ENCODE measurements around the gene LKAAEAR1.
A peak's percentile ranks its signal among the peaks of the same experiment; 100 is the strongest.

Gene LKAAEAR1

GRCh38 chr20:64051033-64051452, 33.2 kb downstream of the LKAAEAR1 start:
- DNase-seq (ENCODE audit: low read depth in 2 of 2) = no peak

- DNase-seq (ENCODE audit: low read depth in 2 of 2) = no peak
Observed at GRCh38 chr20:64050261-64051032, 33.8 kb downstream of the LKAAEAR1 start.

DNA sequence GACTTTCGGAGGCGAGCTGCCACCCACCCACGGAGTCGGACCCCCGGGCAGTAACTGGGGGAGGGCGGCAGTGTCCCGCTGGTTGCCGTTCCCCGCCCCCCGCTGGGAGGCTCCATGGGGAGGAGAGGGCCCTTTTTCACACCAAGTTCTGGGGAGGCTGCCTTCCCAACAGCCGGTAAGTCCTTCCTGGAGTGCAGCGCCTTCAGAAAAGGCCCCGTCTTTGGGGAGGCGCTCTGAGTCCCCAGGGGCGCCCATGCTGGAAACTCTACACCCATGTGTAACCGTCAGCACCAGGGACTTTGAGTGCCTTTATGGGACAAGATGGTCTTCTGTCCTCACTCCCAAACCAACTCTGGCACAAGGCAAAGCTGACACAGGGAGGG, 34.3 kb downstream of the LKAAEAR1 start:
- DNase-seq (ENCODE audit: low read depth in 2 of 2) = no peak

DNA sequence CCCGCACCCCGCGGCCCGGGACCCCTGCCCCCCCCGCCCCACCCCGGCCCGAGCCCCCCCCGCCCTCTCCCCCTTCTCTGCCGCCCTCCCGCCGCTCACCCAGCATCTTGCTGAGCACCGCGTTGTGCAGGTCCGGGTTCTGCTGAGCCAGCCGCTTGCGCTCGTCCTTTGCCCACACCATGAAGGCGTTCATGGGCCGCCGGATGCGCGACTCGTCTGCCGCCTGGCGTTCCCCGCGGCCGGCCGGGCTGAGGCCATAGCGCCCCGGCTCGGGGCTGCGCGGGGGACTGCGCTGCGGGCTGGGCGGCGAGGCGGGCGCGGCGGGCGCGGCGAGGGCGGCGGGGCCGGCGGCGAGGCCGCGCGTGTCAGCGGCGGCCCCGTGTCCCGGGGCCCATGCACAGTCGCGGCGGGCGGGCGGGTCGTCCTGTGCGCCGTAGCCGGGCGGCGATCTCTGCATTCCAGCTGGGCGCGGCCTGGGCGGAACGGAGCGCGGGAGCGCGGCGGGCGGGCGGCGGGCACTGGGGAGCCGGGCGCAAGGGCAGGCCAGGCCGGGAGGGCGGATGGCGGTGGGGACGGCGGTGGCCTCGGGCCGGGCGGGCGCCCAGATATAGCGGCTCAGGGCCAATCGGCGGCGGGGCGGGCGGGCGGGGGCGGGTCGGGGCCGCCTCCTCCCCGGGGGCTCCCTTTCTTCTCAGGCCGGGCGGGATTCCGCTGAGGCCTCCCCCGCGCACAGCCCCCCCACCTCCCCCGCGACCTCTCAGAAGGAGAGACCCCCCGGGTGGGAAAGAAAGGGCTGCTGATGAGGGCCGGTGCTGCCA, 34.9 kb downstream of the LKAAEAR1 start, which contains the start of gene SOX18:
TSS of gene SOX18 (minus strand) at position 580 of the 818 bp plus-strand sequence. CDS start at position 457, 123 bp downstream.
- no peak for DNase-seq (ENCODE audit: low read depth in 2 of 2)

DNA sequence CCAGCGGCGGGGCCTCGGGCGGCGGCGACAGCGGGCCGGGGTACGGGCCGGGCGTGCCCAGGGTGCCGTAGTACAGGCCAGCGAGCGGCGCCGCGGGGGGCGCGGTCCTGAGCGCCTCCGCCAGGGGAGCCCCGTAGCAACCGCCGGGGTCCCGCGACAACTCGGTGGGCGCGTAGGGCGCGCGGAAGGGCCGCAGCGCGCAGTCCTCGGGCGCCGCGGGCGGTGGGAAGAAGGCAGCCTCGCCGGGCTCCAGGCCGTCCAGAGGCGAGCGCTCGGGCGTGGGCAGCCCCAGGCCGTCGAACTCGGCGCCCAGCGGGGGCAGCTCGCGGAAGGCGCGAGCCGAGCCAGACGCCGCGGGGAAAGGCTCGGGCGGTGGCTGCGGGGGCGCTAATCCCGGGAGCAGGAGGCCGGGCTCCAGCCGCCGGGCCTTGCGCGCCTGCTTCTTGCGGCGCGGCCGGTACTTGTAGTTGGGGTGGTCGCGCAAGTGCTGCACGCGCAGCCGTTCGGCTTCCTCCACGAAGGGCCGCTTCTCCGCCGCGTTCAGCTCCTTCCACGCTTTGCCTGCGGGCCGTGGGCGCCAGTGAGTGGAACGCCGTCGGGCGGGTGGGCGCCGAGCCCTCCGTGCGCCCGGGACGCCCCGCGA, 35.7 kb downstream of the LKAAEAR1 start:
- DNase-seq (ENCODE audit: low read depth in 2 of 2) = no peak

DNA sequence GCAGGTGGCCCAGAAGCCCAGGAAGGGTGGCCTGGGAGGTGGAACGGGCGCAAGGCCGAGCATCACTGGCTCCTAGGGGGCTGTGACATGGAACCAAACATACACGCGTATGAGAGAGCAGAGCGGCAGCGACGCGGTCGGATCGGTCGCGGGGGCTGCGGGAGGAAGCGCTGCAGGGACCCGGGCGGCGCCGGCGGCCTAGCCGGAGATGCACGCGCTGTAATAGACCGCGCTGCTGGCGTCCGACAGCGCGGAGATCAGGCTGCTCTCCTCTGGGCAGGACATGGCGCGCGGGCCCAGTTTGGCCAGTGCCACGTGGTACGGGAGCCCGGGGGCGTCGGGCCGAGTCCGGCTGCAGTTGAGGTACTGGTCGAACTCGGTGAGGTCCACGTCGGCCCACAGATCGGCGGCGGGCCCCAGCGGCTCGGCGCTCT, 36.2 kb downstream of the LKAAEAR1 start:
- DNase-seq (ENCODE audit: low read depth in 2 of 2) = no peak

- no peak for DNase-seq (ENCODE audit: low read depth in 2 of 2)
Observed at GRCh38 chr20:64047046-64047389, 37.2 kb downstream of the LKAAEAR1 start.

DNA sequence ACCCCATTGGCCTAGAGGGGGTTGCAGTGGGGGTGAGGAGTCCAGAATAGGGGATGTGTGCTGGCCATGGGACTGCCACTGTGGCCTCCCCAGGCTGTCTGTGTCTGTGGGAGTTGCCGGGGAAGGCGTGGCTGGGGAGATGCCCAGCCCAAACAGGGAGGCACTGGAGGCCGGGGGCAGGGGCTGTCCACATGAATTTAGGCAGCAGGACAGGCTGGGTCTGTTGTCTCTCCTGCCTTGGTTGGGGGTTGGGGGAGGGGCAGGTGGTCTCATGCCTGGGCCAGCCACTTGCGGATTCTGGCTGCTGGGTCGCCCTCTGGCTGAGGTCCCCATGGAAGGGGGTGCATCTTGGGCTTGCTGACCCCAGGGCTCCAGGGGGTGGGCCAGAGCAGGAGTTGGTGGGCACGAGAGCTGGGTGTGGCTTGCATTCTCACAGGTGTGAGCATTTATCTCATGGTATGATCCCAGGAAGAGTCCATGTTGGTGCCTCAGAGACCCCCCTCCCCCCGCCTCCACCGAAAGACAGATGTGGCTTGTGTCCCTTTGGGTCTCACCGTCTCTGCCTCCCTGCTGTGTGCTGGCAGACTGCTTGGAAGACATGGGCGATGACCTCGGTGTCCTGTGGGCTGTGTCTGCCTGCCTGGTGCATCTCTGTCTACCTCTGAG, 38.7 kb downstream of the LKAAEAR1 start:
- no peak for DNase-seq (ENCODE audit: low read depth in 2 of 2)

GRCh38 chr20:64044484-64045247, 39.5 kb downstream of the LKAAEAR1 start:
- no peak for DNase-seq (ENCODE audit: low read depth in 2 of 2)

DNA sequence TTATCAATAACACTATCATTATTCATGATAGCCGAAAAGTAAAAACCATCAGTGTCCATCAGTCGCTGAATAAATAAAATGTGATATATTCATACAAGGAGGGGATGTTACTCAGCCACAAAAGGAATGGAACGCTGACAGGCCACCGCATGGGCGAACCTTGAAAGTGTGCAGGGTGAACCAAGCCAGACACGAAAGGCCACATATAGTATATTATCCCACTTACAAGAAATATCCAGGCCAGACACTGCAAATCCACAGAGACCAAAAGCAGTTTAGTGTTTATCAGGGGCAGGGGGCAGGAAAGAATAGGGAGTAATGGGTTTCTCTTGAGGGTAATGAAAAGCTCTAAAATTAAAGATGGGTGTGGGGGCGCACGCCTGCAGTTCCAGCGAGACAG, 40.4 kb downstream of the LKAAEAR1 start:
- no peak for DNase-seq (ENCODE audit: low read depth in 2 of 2)

DNA sequence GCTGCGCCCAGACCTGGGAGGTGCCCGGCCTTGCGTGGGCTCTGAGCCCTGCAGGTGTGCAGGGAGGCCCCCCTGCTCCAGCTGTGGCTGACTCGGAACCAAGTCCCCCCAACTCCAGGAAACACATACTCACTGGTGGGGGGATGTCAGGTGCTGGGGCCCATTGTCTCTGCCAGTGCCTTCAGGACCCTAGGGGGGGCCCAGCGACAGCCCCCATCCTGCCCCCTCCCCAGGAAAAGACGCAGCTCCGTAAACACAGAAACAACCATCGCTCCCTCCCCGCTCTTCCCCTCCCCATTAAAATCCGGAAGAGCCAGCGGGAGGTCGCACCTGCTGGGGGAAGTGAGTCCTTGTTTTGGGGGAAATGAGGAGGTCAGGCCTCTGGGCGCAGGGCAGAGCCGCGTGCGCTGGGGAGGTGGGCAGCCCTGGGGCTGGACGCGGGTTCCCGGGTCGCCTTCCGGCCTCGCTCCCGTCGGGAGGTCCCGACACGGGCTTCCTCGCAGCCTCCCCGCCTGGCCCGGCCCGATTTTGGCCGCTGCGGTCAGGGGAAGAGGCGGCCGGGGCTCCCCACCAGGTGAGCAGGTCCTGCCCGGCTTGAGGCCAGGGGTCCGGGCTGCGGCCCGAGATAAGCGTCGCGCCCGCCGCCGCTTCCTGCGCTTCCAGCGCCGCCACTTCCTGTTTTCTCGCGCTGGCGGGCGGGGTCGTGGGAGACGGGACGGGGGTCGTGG, 42.0 kb downstream of the LKAAEAR1 start:
- no peak for DNase-seq (ENCODE audit: low read depth in 2 of 2)

- no peak for DNase-seq (ENCODE audit: low read depth in 2 of 2)
Observed at GRCh38 chr20:64041781-64042053, 42.5 kb downstream of the LKAAEAR1 start.

DNA sequence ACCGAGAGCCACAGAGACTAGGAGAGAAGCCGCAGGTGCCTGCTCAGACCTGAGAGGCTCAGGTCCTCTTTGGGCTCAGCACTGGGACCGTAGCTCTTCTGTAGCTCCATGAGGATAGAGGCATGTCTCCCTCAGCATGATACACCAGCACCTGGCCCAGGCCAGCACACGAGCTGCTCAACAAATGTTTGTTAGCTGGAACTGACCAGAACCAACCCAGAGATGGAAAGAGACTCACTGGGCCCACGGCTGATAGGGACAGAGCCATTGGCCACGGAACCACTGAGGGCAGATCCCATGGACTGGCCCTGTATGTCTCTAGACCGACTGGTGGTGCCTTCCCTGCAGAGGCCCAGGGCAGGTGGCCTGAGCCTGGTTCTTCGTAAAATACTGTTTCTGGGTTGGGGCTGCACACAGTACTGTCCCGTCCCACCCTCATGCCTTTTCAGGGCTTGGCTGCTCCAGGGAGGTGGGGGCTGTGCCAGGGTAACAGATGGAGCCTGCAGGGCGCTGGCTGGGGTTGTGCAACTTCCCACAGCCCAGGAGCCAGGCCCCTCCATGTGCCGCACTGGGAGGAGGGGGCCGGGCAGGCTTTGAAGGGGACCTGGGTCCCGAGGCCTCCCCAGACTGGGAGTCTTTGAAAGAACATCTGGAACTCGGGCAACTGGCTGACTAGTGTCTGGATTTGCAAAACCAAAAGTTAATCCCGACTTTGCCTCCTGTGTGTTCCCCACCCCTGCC, 43.0 kb downstream of the LKAAEAR1 start:
- DNase-seq (ENCODE audit: low read depth in 2 of 2) = no peak

DNA sequence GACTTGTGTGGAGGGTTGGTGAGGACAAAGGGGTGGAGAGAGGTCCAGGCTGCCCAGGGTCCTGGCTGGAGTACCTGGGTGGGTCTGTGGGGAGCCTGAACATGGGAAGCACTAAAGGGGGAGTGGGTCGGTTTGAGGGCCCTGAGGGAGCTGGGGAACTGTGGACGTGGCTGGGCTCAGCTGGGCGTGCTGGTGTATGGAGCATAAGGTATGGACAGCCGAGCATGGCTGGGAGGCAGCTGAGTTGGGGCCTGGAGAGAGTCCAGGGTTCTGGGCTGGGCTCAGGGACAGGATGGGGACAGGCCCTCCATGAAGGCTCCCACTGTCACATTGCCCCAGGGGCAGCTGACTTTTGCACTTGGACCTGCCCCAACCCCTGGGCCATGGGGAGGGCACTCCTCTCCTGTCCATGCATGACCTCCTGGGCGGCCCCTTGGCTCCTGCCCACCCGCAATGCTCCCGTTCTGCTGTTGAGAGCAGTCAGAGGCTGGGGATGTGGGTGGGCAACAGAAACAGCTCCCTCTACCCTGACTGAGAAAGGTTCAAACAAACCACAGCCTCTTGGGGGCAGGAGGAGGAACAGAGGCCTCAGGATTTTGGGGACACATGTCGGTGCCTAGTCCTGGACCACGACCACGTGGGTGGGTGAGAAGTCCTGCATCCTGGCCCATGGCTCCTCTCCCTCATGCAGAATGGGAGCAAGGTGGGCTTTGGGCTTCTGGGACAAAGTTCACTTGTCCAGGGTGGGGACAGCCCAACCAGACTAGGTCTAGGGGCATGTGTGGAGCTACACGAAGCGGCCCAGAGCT, 43.8 kb downstream of the LKAAEAR1 start:
- DNase-seq (ENCODE audit: low read depth in 2 of 2) = no peak

DNA sequence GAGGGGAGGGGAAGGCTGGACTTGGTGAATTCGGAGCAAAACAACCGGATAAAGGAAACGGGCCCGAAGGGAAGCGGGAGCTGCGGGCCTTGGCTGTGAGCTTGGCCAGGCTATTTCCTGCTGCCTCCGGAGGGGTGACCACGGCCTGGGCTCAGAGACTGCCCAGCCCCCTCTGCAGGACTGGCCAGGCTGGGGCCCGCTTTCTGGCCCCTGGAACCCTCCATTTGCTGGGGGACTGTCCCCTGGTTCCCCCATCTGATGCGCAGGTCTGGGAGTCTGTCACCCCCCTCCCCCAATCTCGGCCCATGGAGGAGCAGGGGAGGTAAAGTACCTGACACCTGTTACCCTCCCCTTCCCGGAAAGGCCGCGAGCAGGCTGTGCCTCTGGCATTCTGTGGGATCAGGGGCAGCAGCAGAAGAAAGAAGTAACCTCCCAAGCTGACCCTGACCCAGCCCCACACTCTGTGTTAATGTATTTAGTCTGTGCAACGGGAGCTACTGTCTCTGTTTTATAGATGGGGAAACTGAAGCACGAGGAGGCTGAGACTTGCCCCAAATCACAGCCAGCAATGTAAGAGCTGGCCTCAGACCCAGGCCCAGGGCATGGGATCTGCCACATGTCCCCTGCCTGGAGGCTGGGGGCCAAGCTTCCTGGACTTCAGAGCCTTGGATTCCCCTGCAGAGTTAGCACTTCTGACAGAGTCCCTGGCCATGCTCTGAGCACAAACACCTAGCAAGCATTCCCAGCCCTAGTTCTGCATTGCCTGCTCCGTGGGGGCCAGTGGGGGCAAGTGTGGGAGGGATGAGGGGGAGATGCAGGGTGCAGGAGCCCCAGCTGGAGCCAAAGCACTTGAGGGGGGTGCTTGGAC, 44.7 kb downstream of the LKAAEAR1 start:
- no peak for DNase-seq (ENCODE audit: low read depth in 2 of 2)

DNA sequence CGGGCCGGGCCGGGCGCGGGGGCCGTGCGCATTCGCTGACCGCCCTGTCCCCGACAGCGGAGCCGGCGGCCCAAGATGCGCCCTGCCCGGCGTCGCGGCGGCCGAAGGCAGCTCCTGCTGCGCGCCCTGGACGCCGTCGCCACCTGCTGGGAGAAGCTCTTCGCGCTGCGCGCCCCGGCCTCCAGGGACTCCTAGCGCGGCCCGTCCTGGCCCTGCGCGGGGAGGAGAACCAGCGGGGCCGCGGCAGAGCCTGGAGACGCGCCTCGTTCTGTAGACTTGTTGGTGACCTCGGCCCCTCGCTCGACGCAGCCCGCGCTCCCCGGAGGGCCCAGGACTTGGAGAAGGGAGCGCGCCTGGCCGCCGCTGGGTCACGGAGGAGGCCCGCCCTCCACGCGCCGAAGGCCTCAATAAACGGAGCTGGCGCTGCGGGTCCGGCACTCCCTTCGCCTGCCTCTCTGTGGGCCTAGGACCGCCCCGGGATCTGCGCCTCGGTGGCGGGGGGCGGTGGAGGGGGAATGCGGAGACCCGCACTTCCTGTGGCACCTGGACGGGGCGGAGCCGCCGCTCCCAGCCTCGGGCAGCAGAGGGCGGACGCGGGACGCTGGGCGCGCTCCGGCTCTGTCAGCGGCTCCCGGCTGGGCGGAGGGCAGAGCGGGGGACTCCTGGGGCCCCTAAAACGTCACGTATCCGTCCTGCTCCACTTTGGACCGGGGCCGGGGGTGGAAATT, 45.5 kb downstream of the LKAAEAR1 start:
- DNase-seq (ENCODE audit: low read depth in 2 of 2) = peak; percentile 69 to 73

GRCh38 chr20:64038224-64038564, 46.0 kb downstream of the LKAAEAR1 start:
- DNase-seq (ENCODE audit: low read depth in 2 of 2) = no peak

Measured in stimulated activated CD8-positive, alpha-beta memory T cell treated with anti-CD3 and anti-CD28 coated beads, Interleukin-15, amount 100 ng/mL, for 48 hours (primary cell).